GM10266 (cell line): ENCODE data around the gene HDAC6.

Experiments
- DNase-seq: peaks from one replicate; pipeline ENCODE4 v3.0.0; 2012; ENCODE audit errors: extremely low spot score
- TF ChIP-seq, protein P1 (sequence below): IDR thresholded peaks from 2 replicates; pipeline ENCODE4 v1.5.1; 2012; ENCODE audit warnings: mild to moderate bottlenecking, low read depth; ENCODE audit not compliant: control insufficient read depth, insufficient read depth; ENCODE audit errors: missing control alignments

HDAC6 gene

DNA sequence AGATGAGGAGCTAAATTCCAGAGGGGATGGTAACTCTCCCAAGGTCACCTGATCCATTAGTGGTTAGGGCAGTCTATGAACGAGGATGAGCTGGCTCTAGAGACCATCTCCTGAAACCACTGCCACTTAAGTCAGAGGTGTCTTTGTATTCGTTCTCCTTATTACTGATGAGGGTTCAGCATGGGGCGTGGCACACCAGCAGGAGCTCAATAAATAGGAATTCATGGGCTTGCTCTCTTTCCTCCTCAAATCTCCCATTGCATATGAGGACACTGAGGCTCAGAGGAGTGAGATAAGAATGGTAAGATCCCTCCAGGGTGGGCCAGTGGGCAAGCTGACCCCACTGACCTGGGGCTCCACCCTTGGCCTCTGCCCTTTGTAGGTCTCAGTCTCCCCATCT, 17.1 kb upstream of the HDAC6 start:
- DNase-seq, result no peak
- TF ChIP-seq, protein P1, sequence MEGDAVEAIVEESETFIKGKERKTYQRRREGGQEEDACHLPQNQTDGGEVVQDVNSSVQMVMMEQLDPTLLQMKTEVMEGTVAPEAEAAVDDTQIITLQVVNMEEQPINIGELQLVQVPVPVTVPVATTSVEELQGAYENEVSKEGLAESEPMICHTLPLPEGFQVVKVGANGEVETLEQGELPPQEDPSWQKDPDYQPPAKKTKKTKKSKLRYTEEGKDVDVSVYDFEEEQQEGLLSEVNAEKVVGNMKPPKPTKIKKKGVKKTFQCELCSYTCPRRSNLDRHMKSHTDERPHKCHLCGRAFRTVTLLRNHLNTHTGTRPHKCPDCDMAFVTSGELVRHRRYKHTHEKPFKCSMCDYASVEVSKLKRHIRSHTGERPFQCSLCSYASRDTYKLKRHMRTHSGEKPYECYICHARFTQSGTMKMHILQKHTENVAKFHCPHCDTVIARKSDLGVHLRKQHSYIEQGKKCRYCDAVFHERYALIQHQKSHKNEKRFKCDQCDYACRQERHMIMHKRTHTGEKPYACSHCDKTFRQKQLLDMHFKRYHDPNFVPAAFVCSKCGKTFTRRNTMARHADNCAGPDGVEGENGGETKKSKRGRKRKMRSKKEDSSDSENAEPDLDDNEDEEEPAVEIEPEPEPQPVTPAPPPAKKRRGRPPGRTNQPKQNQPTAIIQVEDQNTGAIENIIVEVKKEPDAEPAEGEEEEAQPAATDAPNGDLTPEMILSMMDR, result no peak

DNA sequence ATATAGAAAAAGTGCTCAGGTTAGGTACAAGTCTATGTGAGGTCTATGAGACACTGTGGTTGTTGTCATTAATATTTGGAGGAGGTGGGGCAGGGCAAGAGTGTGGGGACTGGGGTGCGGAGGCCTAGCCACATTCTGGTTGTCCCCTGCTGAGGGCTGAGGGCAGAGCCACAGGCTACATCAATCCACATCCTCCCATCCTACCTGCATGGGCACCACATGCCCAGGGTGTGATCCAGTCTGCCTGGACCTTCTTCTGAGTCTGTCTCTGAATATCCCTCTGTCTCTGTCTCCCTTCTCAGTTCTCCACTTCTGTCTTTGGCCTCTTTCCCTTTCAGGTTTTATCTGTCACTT, 16.7 kb upstream of the HDAC6 start:
- TF ChIP-seq, protein P1, result no peak
- no peak for DNase-seq

DNA sequence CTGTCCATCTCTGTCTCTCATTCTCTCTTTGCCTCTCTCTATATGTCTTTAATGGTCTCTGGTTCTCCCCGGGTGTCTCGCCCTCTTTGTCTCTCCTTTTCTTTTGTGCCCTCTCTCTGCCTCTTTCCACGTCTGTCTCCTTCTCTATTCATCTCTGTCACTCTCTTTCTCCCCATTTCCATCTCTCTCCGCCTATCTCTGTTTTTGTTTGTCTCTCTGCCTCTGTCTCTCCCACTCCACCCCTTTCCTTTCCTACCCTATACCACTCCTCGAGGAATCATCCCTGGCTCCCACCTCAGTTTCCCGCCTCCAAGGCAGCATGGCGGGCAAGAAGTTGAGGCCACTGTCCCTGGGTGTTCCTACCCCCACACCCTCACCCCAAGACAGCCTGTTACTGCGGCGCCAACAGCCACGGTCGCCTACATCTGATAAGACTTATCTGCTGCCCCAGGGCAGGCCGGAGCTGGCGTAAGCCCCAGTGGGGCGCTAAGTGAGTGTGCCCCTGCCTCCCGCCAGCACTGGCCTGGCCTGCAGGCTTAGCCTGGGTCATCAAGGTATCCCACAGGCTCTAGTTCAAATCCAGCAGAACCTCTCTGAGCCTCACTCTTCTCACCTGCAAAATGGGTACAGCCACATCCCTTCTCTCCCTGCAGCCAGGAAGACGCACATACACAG, 16.2 kb upstream of the HDAC6 start:
- no peak for DNase-seq
- TF ChIP-seq, protein P1, result no peak

DNA sequence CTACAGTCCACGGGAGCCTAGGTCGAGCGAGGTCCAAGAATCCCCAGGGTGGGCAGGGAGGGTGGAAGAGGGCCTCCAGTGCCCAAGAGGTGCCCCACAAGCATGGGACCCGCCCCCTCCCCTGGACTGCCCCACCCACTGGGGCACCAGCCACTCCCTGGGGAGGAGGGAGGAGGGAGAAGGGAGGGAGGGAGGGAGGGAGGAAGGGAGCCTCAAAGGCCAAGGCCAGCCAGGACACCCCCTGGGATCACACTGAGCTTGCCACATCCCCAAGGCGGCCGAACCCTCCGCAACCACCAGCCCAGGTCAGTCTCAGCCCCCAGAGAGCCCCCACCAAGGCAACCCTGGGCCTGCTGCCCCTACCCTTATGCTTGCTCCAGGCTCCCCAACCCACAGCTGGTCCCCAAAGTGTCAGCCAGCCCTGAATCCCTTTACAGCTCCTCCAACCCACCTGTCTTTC, 15.5 kb upstream of the HDAC6 start, which contains the start of gene GATA1:
GATA1 (plus strand) TSS at position 250 of the 460 bp plus-strand sequence. CDS start 4,520 bp downstream, outside the sequence.
- TF ChIP-seq, protein P1, result no peak
- no peak for DNase-seq

DNA sequence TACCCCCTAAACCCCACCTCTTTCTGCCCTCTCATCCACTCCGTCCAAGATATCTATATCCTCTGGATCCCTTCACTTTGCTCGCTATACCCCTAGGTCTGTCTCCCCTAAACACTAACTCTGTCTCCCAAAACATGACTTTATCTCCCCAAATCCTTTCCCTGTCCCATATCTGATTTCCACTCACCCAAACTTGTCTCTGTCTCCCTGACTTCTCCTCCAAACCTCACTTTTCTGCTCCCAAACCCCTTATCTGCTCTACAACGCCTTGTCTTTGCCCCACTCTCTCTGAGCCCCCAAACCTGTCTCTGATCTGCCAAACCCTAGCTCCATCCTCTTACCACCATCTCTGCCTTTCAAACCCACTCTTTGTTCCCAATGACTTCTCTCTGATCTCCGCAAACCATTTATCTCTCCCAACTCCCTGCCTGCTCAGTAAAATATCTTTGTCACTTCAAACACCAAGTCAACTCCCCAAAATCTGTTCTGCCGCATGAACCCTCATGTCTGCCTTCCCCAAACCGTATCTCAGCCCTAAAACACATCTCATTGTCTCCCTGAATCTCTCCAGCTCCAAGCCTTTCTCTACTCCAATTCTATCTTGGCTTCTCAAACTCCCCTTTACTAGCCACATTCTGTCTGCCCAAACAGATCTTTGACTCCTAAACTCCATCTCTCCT, 14.9 kb upstream of the HDAC6 start:
- TF ChIP-seq, protein P1, result no peak
- DNase-seq, result no peak

DNA sequence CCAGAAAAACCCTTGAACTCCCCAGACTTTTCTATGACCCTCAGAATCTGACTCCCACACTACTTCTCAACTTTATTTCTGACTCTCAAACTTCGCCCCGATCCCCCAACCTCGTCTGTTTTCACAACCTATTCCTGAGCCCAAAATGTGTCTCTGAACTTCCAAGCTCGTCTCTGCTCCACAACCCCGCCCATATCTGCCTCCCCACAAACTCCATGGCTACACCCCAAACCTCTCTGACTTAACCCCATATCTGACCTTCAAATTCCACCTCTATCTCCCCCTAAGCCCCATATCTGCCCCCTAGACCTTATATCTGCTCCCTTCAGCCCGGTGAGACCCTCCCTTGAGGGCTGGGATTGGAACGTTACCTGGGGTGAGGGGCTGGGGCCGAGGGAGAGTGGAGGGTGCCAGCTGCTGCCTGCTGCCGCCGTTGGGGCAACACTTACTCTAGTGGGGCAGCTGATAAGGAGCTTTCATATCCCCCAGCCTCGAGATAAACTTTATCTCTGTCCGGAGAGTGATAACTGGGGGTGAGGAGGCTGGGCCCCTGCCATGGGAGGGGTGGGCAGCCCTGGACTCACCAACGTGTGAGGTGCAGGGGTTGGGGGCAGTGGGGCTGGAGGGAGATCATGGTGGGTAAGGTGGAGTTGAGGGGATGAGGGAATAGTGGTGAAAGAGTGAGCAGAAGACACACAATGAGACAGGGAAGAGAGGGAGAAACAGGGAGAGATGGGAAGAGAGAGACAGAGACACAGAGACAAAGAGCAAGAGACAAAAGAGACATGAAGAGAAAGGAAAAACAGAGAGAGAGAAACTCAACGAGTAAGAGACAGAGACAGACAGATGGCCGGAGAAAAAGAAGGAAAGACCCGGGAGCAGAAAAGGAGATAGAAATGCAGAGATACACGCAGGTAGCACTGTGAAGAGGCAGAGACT, 14.1 kb upstream of the HDAC6 start:
- DNase-seq, result no peak

More for the DNA sequence above, 14.1 kb upstream of the HDAC6 start:
- TF ChIP-seq, protein P1, result no peak
